GM12878 (cell line): Measurements from ENCODE around the gene SLC43A3.

ENCODE experiments used
- JUNB ChIP-seq: IDR thresholded peaks from 2 replicates; pipeline ENCODE4 v1.6.1; 2016; ENCODE audit warnings: antibody characterized with exemption, mild to moderate bottlenecking
- YY1 ChIP-seq: IDR thresholded peaks from 2 replicates; pipeline ENCODE4 v1.6.1; 2011; ENCODE audit warnings: low read depth, mild to moderate bottlenecking, low read length
- TF ChIP-seq, protein P1 (sequence below), 3 experiments: IDR thresholded peaks in 2 of 3; conservative IDR thresholded peaks in 1 of 3; 2 replicates each; pipeline ENCODE4 v1.5.1; 2011; ENCODE audit warnings: low read depth in 3 of 3, low read length in 3 of 3, mild to moderate bottlenecking in 3 of 3, control low read depth in 2 of 3, moderate library complexity in 2 of 3, inconsistent platforms in 1 of 3, mixed read lengths in 1 of 3; ENCODE audit not compliant: control insufficient read depth in 2 of 3, insufficient read depth in 1 of 3; ENCODE audit errors: extremely low read depth in 1 of 3

DNA sequence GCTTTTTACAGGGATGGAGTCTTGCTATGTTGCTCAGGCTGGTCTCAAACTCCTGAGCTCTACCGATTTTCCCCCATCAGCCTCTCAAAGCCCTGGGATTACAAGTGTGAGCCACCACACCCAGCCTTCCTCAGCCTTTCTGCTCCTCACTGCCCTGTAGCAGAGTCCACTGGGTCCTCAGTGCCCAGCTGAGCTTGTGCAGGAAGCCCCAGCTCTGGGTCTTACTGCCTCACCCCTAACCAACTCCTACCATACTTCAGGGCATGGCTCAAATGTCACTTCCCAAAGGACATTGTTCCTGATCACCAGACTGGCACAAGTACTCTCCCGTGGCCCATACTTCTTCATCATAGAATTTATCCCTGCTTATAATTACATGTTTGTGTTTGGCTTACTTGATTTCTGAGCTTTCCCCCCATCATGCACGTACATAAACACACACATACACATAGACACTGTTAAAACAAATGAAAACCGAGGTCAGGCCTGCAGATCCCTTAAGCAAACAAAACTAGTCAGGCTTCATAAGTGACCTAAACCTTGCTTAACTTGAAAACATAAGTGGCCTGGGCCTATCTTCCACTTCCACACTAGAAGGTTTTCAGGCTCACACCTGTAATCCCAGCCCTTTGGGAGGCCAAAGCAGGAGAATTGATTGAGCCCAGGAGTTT is 14.0 kb upstream of the SLC43A3 start:
- no peak for TF ChIP-seq YY1
- TF ChIP-seq, protein P1, sequence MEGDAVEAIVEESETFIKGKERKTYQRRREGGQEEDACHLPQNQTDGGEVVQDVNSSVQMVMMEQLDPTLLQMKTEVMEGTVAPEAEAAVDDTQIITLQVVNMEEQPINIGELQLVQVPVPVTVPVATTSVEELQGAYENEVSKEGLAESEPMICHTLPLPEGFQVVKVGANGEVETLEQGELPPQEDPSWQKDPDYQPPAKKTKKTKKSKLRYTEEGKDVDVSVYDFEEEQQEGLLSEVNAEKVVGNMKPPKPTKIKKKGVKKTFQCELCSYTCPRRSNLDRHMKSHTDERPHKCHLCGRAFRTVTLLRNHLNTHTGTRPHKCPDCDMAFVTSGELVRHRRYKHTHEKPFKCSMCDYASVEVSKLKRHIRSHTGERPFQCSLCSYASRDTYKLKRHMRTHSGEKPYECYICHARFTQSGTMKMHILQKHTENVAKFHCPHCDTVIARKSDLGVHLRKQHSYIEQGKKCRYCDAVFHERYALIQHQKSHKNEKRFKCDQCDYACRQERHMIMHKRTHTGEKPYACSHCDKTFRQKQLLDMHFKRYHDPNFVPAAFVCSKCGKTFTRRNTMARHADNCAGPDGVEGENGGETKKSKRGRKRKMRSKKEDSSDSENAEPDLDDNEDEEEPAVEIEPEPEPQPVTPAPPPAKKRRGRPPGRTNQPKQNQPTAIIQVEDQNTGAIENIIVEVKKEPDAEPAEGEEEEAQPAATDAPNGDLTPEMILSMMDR (IDR thresholded peaks at IDR 0.05 in 2 of 3, conservative IDR thresholded peaks at IDR 0.05 in 1 of 3; ENCODE audit: control insufficient read depth in 2 of 3, extremely low read depth in 1 of 3, insufficient read depth in 1 of 3, low read depth in 3 of 3, low read length in 3 of 3), result no peak
- no peak for TF ChIP-seq JUNB
